HepG2 (cell line): Measurements from ENCODE around the gene ZBTB7B. TPM values are rescaled to one million over a fixed set of nuclear protein-coding genes. Genes with fewer than 3 reads are reported as not detected.

Experiments
- DRAP1 ChIP-seq: IDR thresholded peaks from 2 replicates; pipeline ENCODE4 v1.6.1; 2016; ENCODE audit warnings: missing genetic modification reagents, missing compliant biosample characterization
- MXD3 ChIP-seq: IDR thresholded peaks from 2 replicates; pipeline ENCODE4 v1.6.1; 2016; ENCODE audit warnings: mild to moderate bottlenecking, missing biosample characterization, missing genetic modification reagents
- PHF21A ChIP-seq: sonication (generic); formaldehyde crosslinking; IDR thresholded peaks from 2 replicates; pipeline ENCODE4 v1.5.0; 2020; ENCODE audit warnings: mild to moderate bottlenecking, missing genetic modification reagents
- UBTF ChIP-seq: sonication (generic); formaldehyde crosslinking; IDR thresholded peaks from 2 replicates; pipeline ENCODE4 v1.4.0; 2020; ENCODE audit warnings: mild to moderate bottlenecking, missing genetic modification reagents
- ZBTB14 ChIP-seq: sonication (generic); formaldehyde crosslinking; IDR thresholded peaks from 2 replicates; pipeline ENCODE4 v1.4.0; 2020; ENCODE audit warnings: missing genetic modification reagents
- ZFP91 ChIP-seq: sonication (generic); formaldehyde crosslinking; IDR thresholded peaks from 2 replicates; pipeline ENCODE4 v1.9.0; 2022; ENCODE audit warnings: missing genetic modification reagents, mild to moderate bottlenecking, borderline replicate concordance
- ZMYM4 ChIP-seq: sonication (generic); formaldehyde crosslinking; IDR thresholded peaks from 2 replicates; pipeline ENCODE4 v1.8.1; 2023; ENCODE audit warnings: mild to moderate bottlenecking, missing genetic modification reagents
- ZNF30 ChIP-seq: sonication (generic); formaldehyde crosslinking; IDR thresholded peaks from 2 replicates; pipeline ENCODE4 v1.5.0; 2020; ENCODE audit warnings: mild to moderate bottlenecking, missing genetic modification reagents
- ZNF609 ChIP-seq: sonication (generic); formaldehyde crosslinking; IDR thresholded peaks from 2 replicates; pipeline ENCODE4 v1.4.0; 2020; ENCODE audit warnings: mild to moderate bottlenecking, missing genetic modification reagents, borderline replicate concordance
- ZNF629 ChIP-seq: sonication (generic); formaldehyde crosslinking; conservative IDR thresholded peaks from 2 replicates; pipeline ENCODE4 v1.5.0; 2020; ENCODE audit warnings: missing genetic modification reagents
- ZNF687 ChIP-seq: sonication (generic); formaldehyde crosslinking; IDR thresholded peaks from 2 replicates; pipeline ENCODE4 v1.5.1; 2020; ENCODE audit warnings: mild to moderate bottlenecking, missing genetic modification reagents, moderate library complexity
- ZNF703 ChIP-seq: sonication (generic); formaldehyde crosslinking; IDR thresholded peaks from 2 replicates; pipeline ENCODE4 v1.5.1; 2020; ENCODE audit warnings: missing genetic modification reagents, mild to moderate bottlenecking, moderate library complexity, borderline replicate concordance
- ZNF713 ChIP-seq: sonication (generic); formaldehyde crosslinking; IDR thresholded peaks from 2 replicates; pipeline ENCODE4 v1.4.0; 2020; ENCODE audit warnings: mild to moderate bottlenecking, missing genetic modification reagents
- polyA plus RNA-seq, 8 experiments: library from polyadenylated mRNA; depleted of rRNA in 3 of 8; stranded (reverse) in 7 of 8; unstranded in 1 of 8; fragments of >200 nt; fragmentation: Illumina TruSeq in 4 of 8; extraction: Trizol in 4 of 8; gene quantifications; 2 replicates each; pipeline versions ENCODE4 v1.2.1 to v1.2.3, GENCODE V29; 2011 to 2016; ENCODE audit warnings: low read depth in 4 of 8, missing spikeins in 1 of 8, mixed read lengths in 1 of 8; ENCODE audit not compliant: insufficient read depth in 1 of 8
- total RNA-seq, 5 experiments: library from RNA; depleted of rRNA; stranded (reverse); fragments of >200 nt; fragmentation: Illumina TruSeq; extraction: Trizol; gene quantifications; 2 replicates each; pipeline ENCODE4 v1.2.3, GENCODE V29; 2016; ENCODE audit warnings: low read depth in 1 of 5

ZBTB7B gene
- total and polyA plus RNA-seq, 2 of the 13 experiments (the other 11 are each of a cell fraction or from before 2014, with no cell fraction given): 15.5 to 17.5 TPM

GRCh38 chr1:154956544-154956941, 46.1 kb upstream of the ZBTB7B start (continued):
- TF ChIP-seq DRAP1 (CRISPR knock-in tag) (no peak), ZNF713 (CRISPR knock-in tag) (no peak), ZFP91 (CRISPR knock-in tag) (peak; percentile 44; the same call in 1 of the 2 replicates), PHF21A (CRISPR knock-in tag) (no peak), ZMYM4 (CRISPR knock-in tag) (no peak), MXD3 (CRISPR knock-in tag) (no peak), ZNF30 (no peak), ZNF703 (CRISPR knock-in tag) (no peak), ZBTB14 (CRISPR knock-in tag) (no peak), ZNF609 (CRISPR knock-in tag) (0 out of 2 replicates have a peak, but pooled peaks have one; percentile 32), ZNF687 (CRISPR knock-in tag) (peak; percentile 5; the same call in 1 of the 2 replicates), UBTF (CRISPR knock-in tag) (0 out of 2 replicates have a peak, but pooled peaks have one; percentile 1), ZNF629 (CRISPR knock-in tag) (no peak)
